Measurements from ENCODE around the gene ECI1.
A peak's percentile ranks its signal among the peaks of the same experiment; 100 is the strongest.

The ECI1 gene

GRCh38 chr16:2251296-2252111 lies at the start of gene ECI1:
TSS of gene ECI1 (minus strand) at chr16:2251587. CDS start at chr16:2251566, 21 bp downstream.
- peak; percentile 94 for DNase-seq

- DNase-seq = no peak
Measured at GRCh38 chr16:2299915-2300192, 48.5 kb upstream of the ECI1 start.

- DNase-seq = no peak
Measured at GRCh38 chr16:2299121-2299914, 47.9 kb upstream of the ECI1 start.

GRCh38 chr16:2298621-2299020 lies 47.2 kb upstream of the ECI1 start:
- DNase-seq = no peak

GRCh38 chr16:2297506-2297860 lies 46.1 kb upstream of the ECI1 start:
- no peak for DNase-seq

- peak; percentile 45 for DNase-seq
Measured at GRCh38 chr16:2296661-2297505, 45.5 kb upstream of the ECI1 start.

- no peak for DNase-seq
Measured at GRCh38 chr16:2295056-2295798, 43.8 kb upstream of the ECI1 start.

GRCh38 chr16:2292221-2292620 lies 40.8 kb upstream of the ECI1 start:
- no peak for DNase-seq

- DNase-seq = no peak
Measured at GRCh38 chr16:2289282-2289681, 37.9 kb upstream of the ECI1 start.

GRCh38 chr16:2288726-2289125 lies 37.3 kb upstream of the ECI1 start:
- DNase-seq = no peak

- DNase-seq = no peak
Measured at GRCh38 chr16:2287916-2288547, 36.6 kb upstream of the ECI1 start.

GRCh38 chr16:2286550-2286949 lies 35.2 kb upstream of the ECI1 start:
- DNase-seq = no peak

GRCh38 chr16:2285731-2286191 lies 34.4 kb upstream of the ECI1 start:
- no peak for DNase-seq

GRCh38 chr16:2284797-2285576 lies 33.6 kb upstream of the ECI1 start:
- no peak for DNase-seq

GRCh38 chr16:2284001-2284770 lies 32.8 kb upstream of the ECI1 start:
- DNase-seq = no peak

GRCh38 chr16:2282866-2283555 lies 31.6 kb upstream of the ECI1 start:
- DNase-seq = no peak

GRCh38 chr16:2282262-2282661 lies 30.9 kb upstream of the ECI1 start:
- DNase-seq = no peak

GRCh38 chr16:2280981-2281542 lies 29.7 kb upstream of the ECI1 start:
- no peak for DNase-seq

- DNase-seq = no peak
Measured at GRCh38 chr16:2280461-2280860, 29.1 kb upstream of the ECI1 start.

Measured in hematopoietic multipotent progenitor cell treated with erythropoietin and hydrocortisone succinate and interleukin-3 and kit ligand, for 8 days (in vitro differentiated cells).